Natural killer cell treated with Interleukin-12 subunit alpha and Interleukin-12 subunit beta and Interleukin-15 and Interleukin-18, amount 100 ng/mL, for 72 hours (primary cell): Measurements from ENCODE around the gene RAB26. TPM values are rescaled to one million over a fixed set of nuclear protein-coding genes. Genes with fewer than 3 reads are reported as not detected.
"Not testable (repeated sequence)": the region's sequence is repeated elsewhere in the genome, so short reads cannot be mapped to it uniquely, and the experiment has no call there.

Experiments
- ATAC-seq, 2 donors: fragments of 150-1000 bp; cut with Tn5 transposase in 1 of 2; sonication (Bioruptor Pico), chemical (Tn5 transposase) in 1 of 2; 2 replicates each; pipeline ENCODE4 v1.10.0; 2021
- DNase-seq: peaks from one replicate; pipeline ENCODE4 v3.0.0; 2022; ENCODE audit warnings: low spot score
- H3K27ac Mint-ChIP-seq, 2 donors: 1 replicate in 1 of 2; 2 replicates in 1 of 2; pipeline ENCODE4 v1.8.0; 2022; ENCODE audit warnings: mixed read lengths in 2 of 2, mild to moderate bottlenecking in 1 of 2, moderate library complexity in 1 of 2
- H3K27me3 Mint-ChIP-seq, 2 donors: 1 replicate in 1 of 2; 2 replicates in 1 of 2; pipeline ENCODE4 v1.8.0; 2022; ENCODE audit warnings: mixed read lengths in 2 of 2
- H3K36me3 Mint-ChIP-seq: one replicate; pipeline ENCODE4 v1.8.0; 2022; ENCODE audit warnings: mixed read lengths
- H3K4me1 Mint-ChIP-seq, 2 donors: 1 replicate in 1 of 2; 2 replicates in 1 of 2; pipeline ENCODE4 v1.8.0; 2022; ENCODE audit warnings: low read depth in 2 of 2, mixed read lengths in 2 of 2, mild to moderate bottlenecking in 1 of 2
- H3K4me3 Mint-ChIP-seq: one replicate; pipeline ENCODE4 v1.8.0; 2022; ENCODE audit warnings: mixed read lengths
- H3K9me3 Mint-ChIP-seq: 2 replicates; pipeline ENCODE4 v1.8.0; 2022; ENCODE audit warnings: mixed read lengths
- total RNA-seq, 2 donors: library from RNA; stranded (reverse); gene quantifications; one replicate each; pipeline ENCODE4 v1.2.3, GENCODE V29; 2022

The RAB26 gene
- total RNA-seq, result under 1 TPM in 1 of 2 donors, not detected in 1; 0.89 TPM

DNA sequence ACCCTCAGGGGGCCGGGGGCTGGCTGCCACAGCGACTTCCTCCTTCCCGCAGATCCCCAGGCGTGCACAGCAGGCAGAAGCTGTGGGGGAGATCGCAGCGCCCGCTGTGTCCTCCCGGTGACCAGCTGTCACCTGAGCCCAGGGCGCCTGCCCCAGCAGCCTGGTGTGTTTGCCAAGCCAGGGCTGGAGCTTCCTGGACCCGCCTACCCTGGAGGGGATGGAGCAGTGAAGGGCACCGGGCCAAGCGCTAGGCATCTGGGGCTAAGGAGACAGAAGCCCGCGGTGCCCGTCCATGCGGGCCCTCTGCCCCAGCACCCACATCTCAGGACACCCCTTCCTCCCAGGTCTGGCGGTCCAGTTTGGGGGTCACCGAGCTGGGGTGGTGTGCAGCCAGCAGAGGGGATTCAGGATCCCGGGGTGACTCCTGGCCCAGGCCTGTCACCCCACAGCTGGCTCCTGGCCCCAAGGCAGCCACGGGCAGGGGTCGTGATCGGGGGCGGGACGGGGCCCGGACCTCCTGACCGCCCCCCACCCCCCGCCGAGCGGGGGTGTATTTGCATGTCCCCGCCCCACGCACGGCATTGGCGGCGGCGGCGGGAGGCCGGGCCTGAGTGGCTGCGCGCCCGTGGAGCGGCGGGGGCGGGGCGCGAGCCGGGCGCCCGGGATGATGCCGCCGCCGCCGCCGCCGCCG lies at the start of gene RAB26:
Gene RAB26, plus strand, starts transcription at position 645 of the 691 bp plus-strand sequence. CDS start 159 bp downstream, outside the sequence.
- no peaks in the 10 kb centered on the region for H3K27me3 Mint-ChIP-seq
- peak; percentile 64 to 79 for ATAC-seq
- H3K9me3 Mint-ChIP-seq, result no peaks in the 10 kb centered on the region
- peak; percentile 60 for DNase-seq
- no peak within 1 kb of the TSS for H3K27ac Mint-ChIP-seq
- H3K36me3 Mint-ChIP-seq, result peaks cover 5% of the 10 kb centered on the region
- H3K4me1 Mint-ChIP-seq, result peaks cover 4 to 13% of the 10 kb centered on the region in 2 donors
- H3K4me3 Mint-ChIP-seq, result peak within 1 kb of the TSS; percentile 49

- H3K4me3 Mint-ChIP-seq, H3K4me1 Mint-ChIP-seq, H3K36me3 Mint-ChIP-seq, H3K27ac Mint-ChIP-seq, ATAC-seq, H3K9me3 Mint-ChIP-seq, H3K27me3 Mint-ChIP-seq, DNase-seq: not testable (repeated sequence)
Observed at GRCh38 chr16:2101581-2101980, 46.8 kb upstream of the RAB26 start.

DNA sequence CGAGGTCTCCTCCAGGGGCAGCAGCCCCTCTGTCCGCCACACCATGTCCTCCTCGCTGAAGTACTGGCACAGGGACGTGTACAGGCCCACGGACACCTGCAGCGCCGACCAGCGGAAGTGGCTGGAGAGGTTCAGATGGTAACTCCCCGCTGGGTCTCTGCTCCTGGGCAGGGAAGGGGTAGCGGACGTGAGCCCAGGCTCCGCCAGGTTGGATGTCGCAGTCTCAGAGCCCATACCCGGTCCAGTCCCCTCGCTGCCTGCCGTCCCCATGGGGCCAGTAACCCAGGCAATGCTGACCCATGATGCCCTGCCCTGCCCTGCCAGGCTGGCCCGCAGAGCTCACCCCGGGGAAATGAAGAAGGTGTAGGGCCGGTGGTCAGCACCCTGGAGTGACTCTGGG lies 46.0 kb upstream of the RAB26 start:
- Mint-ChIP-seq H3K4me3 (no peak overlapping the region), H3K27ac (no peak overlapping the region), H3K36me3 (no peaks in the 10 kb centered on the region), H3K27me3 (no peaks in the 10 kb centered on the region), H3K9me3 (no peaks in the 10 kb centered on the region), H3K4me1 (no peaks in the 10 kb centered on the region)
- no peak for DNase-seq
- ATAC-seq, result no peak

GRCh38 chr16:2104464-2104863 lies 44.0 kb upstream of the RAB26 start:
- not testable (repeated sequence) for H3K27me3 Mint-ChIP-seq, H3K36me3 Mint-ChIP-seq, H3K4me3 Mint-ChIP-seq, H3K27ac Mint-ChIP-seq, DNase-seq, H3K9me3 Mint-ChIP-seq, ATAC-seq, H3K4me1 Mint-ChIP-seq

- H3K27ac Mint-ChIP-seq, H3K4me3 Mint-ChIP-seq, DNase-seq, H3K4me1 Mint-ChIP-seq, H3K9me3 Mint-ChIP-seq, H3K27me3 Mint-ChIP-seq, ATAC-seq, H3K36me3 Mint-ChIP-seq: not testable (repeated sequence)
Observed at GRCh38 chr16:2105291-2105690, 43.1 kb upstream of the RAB26 start.

DNA sequence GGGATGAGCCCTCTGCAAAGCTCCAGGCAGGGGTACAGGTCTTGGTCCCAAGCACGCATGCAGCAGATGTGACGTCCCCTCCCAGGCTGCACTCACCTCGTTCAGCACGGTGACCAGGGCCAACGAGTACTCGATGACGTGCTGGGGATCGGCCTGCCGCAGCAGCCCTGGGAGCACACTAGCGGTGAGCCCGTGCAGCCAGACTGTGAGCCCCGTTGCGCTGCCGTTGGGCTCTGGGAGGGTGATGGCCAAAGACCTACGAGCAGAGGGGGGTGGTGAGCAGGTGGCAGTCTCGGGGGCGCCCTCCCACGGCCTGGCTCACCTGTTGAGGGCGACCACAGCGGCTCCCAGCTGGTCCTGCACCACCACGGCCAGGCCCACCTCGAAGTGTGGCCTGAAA lies 42.7 kb upstream of the RAB26 start:
- DNase-seq, result not testable (repeated sequence)

GRCh38 chr16:2106211-2106610 lies 42.2 kb upstream of the RAB26 start:
- not testable (repeated sequence) for H3K36me3 Mint-ChIP-seq, H3K27me3 Mint-ChIP-seq, H3K4me3 Mint-ChIP-seq, ATAC-seq, H3K27ac Mint-ChIP-seq, H3K9me3 Mint-ChIP-seq, DNase-seq, H3K4me1 Mint-ChIP-seq

More for the DNA sequence above, 42.7 kb upstream of the RAB26 start:
- ATAC-seq, H3K4me3 Mint-ChIP-seq, H3K36me3 Mint-ChIP-seq, H3K27ac Mint-ChIP-seq, H3K4me1 Mint-ChIP-seq, H3K9me3 Mint-ChIP-seq, H3K27me3 Mint-ChIP-seq: not testable (repeated sequence)

GRCh38 chr16:2107121-2107790 lies 41.2 kb upstream of the RAB26 start:
- not testable (repeated sequence) for H3K9me3 Mint-ChIP-seq, H3K27ac Mint-ChIP-seq, DNase-seq, H3K4me3 Mint-ChIP-seq, H3K36me3 Mint-ChIP-seq, H3K4me1 Mint-ChIP-seq, ATAC-seq, H3K27me3 Mint-ChIP-seq

DNA sequence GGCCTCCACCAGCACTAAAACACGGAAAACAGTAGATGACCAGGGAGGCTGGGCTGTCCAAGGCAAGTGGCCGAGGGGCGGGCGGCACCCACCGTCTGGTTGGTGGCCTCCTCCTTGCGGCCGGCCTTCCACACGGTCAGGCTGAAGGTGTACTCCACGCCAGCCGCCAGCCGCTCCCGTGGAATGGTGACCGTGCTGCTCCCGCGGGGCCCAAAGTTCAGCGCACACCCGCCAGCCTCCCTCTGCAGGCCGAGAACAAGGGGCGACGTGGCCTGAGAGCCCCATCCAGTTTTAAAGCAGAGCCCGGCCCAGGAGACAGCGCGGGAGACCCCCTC lies 40.7 kb upstream of the RAB26 start:
- not testable (repeated sequence) for H3K36me3 Mint-ChIP-seq, ATAC-seq, H3K9me3 Mint-ChIP-seq, H3K27me3 Mint-ChIP-seq, DNase-seq, H3K4me3 Mint-ChIP-seq, H3K4me1 Mint-ChIP-seq, H3K27ac Mint-ChIP-seq

GRCh38 chr16:2108446-2109270 lies 39.8 kb upstream of the RAB26 start:
- peak; percentile 20 to 45 for ATAC-seq
- not testable (repeated sequence) for H3K4me3 Mint-ChIP-seq, H3K9me3 Mint-ChIP-seq

GRCh38 chr16:2109271-2109580 lies 39.2 kb upstream of the RAB26 start:
- H3K9me3 Mint-ChIP-seq, H3K4me3 Mint-ChIP-seq, H3K27me3 Mint-ChIP-seq, DNase-seq, ATAC-seq, H3K4me1 Mint-ChIP-seq, H3K36me3 Mint-ChIP-seq, H3K27ac Mint-ChIP-seq: not testable (repeated sequence)

More at GRCh38 chr16:2108446-2109270, 39.8 kb upstream of the RAB26 start:
- H3K27me3 Mint-ChIP-seq, H3K4me1 Mint-ChIP-seq, H3K27ac Mint-ChIP-seq, H3K36me3 Mint-ChIP-seq, DNase-seq: not testable (repeated sequence)

- not testable (repeated sequence) for H3K4me3 Mint-ChIP-seq, H3K27ac Mint-ChIP-seq, H3K4me1 Mint-ChIP-seq, H3K36me3 Mint-ChIP-seq, H3K9me3 Mint-ChIP-seq, H3K27me3 Mint-ChIP-seq, DNase-seq
- peak; percentile 29 to 40 for ATAC-seq
Observed at GRCh38 chr16:2109872-2110271, 38.6 kb upstream of the RAB26 start.

DNA sequence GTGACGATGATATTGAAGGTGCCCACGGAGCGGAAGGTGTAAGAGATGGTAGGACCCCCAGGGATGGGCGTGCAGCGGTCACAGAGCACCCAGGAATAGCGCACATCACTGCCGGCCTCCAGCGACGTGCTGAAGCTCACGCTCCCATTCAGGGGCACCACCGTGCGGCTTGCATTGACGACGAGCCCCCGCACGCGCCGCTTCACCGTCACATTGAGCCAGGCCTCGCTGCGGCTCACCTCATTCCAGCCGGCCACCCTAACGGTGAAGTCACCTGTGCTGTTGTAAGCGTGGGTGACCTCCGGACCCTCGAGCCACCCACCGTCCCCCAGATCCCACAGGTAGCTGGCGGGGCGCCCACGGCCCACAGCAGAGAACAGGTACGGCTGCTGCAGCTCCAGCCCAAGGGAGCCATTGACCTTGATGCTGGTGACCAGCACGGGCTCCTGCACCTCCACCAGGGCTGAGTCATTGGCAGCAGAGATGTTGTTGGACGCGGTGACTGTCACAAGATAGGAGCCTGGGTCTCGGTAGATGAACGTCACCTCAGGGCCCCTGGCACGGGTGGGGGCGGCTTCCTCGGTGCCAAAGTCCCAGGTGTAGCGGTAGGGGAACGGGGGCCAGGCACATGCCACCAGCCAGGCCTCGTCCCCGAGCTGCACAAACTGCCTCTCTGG lies 38.0 kb upstream of the RAB26 start:
- H3K4me1 Mint-ChIP-seq, H3K27me3 Mint-ChIP-seq, H3K36me3 Mint-ChIP-seq, H3K27ac Mint-ChIP-seq, H3K9me3 Mint-ChIP-seq, DNase-seq, H3K4me3 Mint-ChIP-seq: not testable (repeated sequence)
- peak in 1 of 2 donors; percentile 15 for ATAC-seq

- not testable (repeated sequence) for H3K4me3 Mint-ChIP-seq, H3K9me3 Mint-ChIP-seq, H3K4me1 Mint-ChIP-seq
Observed at GRCh38 chr16:2111009-2111353, 37.4 kb upstream of the RAB26 start.

More at GRCh38 chr16:2111009-2111353, 37.4 kb upstream of the RAB26 start:
- not testable (repeated sequence) for H3K36me3 Mint-ChIP-seq, H3K27ac Mint-ChIP-seq, H3K27me3 Mint-ChIP-seq, ATAC-seq, DNase-seq
